SK-N-SH treated with all-trans-retinoic acid at 6 μM for 48 hours (cell line): ENCODE data around the gene SKI.

Experiments
- ATAC-seq: fragments of 200-7000 bp; cut with Tn5 transposase; 3 replicates; pipeline ENCODE4 v1.9.1; 2020; ENCODE audit warnings: mild to moderate bottlenecking, moderate library complexity
- ARNTL ChIP-seq: fragments of 450-650 bp; formaldehyde crosslinking; IDR thresholded peaks from 2 replicates; pipeline ENCODE4 v1.5.0; 2020; ENCODE audit warnings: low read depth, mild to moderate bottlenecking, moderate library complexity, borderline replicate concordance
- CSDC2 ChIP-seq: fragments of 250-450 bp; sonication (Bioruptor Pico); IDR thresholded peaks from 2 replicates; pipeline ENCODE4 v1.5.0; 2020; ENCODE audit warnings: mild to moderate bottlenecking, moderate library complexity
- ESRRG ChIP-seq: fragments of 250-450 bp; sonication (Bioruptor Pico); IDR thresholded peaks from 2 replicates; pipeline ENCODE4 v1.6.1; 2021; ENCODE audit warnings: mild to moderate bottlenecking
- GLIS3 ChIP-seq: fragments of 250-450 bp; sonication (Bioruptor Pico); IDR thresholded peaks from 2 replicates; pipeline ENCODE4 v1.5.0; 2020; ENCODE audit warnings: mild to moderate bottlenecking, moderate library complexity
- ISL1 ChIP-seq: fragments of 250-450 bp; sonication (Bioruptor Pico); IDR thresholded peaks from 2 replicates; pipeline ENCODE4 v2.1.2; 2022; ENCODE audit warnings: mild to moderate bottlenecking, moderate library complexity
- PPARA ChIP-seq: fragments of 250-450 bp; sonication (Bioruptor Pico); IDR thresholded peaks from 2 replicates; pipeline ENCODE4 v1.5.0; 2020; ENCODE audit warnings: mild to moderate bottlenecking, borderline replicate concordance
- RARB ChIP-seq: fragments of 250-450 bp; sonication (Bioruptor Pico); IDR thresholded peaks from 2 replicates; pipeline ENCODE4 v1.8.0; 2021; ENCODE audit warnings: mild to moderate bottlenecking, moderate library complexity
- SNAI2 ChIP-seq: fragments of 250-450 bp; sonication (Bioruptor Pico); IDR thresholded peaks from 2 replicates; pipeline ENCODE4 v1.5.0; 2020; ENCODE audit warnings: mild to moderate bottlenecking, moderate library complexity
- TCF4 ChIP-seq: fragments of 250-450 bp; sonication (Bioruptor Pico); IDR thresholded peaks from 2 replicates; pipeline ENCODE4 v1.8.0; 2021; ENCODE audit warnings: mild to moderate bottlenecking, moderate library complexity, borderline replicate concordance
- ZC3H10 ChIP-seq: fragments of 250-450 bp; sonication (Bioruptor Pico); IDR thresholded peaks from 2 replicates; pipeline ENCODE4 v1.5.1; 2021; ENCODE audit warnings: mild to moderate bottlenecking, moderate library complexity
- ZFP3 ChIP-seq: fragments of 250-450 bp; sonication (Bioruptor Pico); IDR thresholded peaks from 2 replicates; pipeline ENCODE4 v1.5.0; 2020; ENCODE audit warnings: mild to moderate bottlenecking, moderate library complexity
- ZFP30 ChIP-seq: fragments of 450-650 bp; formaldehyde crosslinking; IDR thresholded peaks from 2 replicates; pipeline ENCODE4 v1.5.0; 2022; ENCODE audit warnings: mild to moderate bottlenecking, moderate library complexity
- ZNF565 ChIP-seq: fragments of 450-650 bp; formaldehyde crosslinking; conservative IDR thresholded peaks from 2 replicates; pipeline ENCODE4 v1.5.0; 2020; ENCODE audit warnings: low read depth, mild to moderate bottlenecking, moderate library complexity
- ZNF70 ChIP-seq: fragments of 450-650 bp; formaldehyde crosslinking; IDR thresholded peaks from 2 replicates; pipeline ENCODE4 v1.5.0; 2020; ENCODE audit warnings: mild to moderate bottlenecking, moderate library complexity
- ZNF8 ChIP-seq: fragments of 450-650 bp; formaldehyde crosslinking; IDR thresholded peaks from 2 replicates; pipeline ENCODE4 v1.5.0; 2020; ENCODE audit warnings: mild to moderate bottlenecking, moderate library complexity
- TF ChIP-seq, protein P1 (sequence below): fragments of 250-450 bp; sonication (Bioruptor Pico); IDR thresholded peaks from 2 replicates; pipeline ENCODE4 v1.8.0; 2020; ENCODE audit warnings: mild to moderate bottlenecking, moderate library complexity, borderline replicate concordance
- TF ChIP-seq, protein P2 (sequence below): fragments of 250-450 bp; sonication (Bioruptor Pico); IDR thresholded peaks from 2 replicates; pipeline ENCODE4 v1.8.0; 2021; ENCODE audit warnings: low read depth, mild to moderate bottlenecking, moderate library complexity, borderline replicate concordance
- TF ChIP-seq, protein P3 (sequence below): fragments of 250-450 bp; sonication (Bioruptor Pico); IDR thresholded peaks from 2 replicates; pipeline ENCODE4 v1.5.1; 2020; ENCODE audit warnings: low read depth, mild to moderate bottlenecking, moderate library complexity
- TF ChIP-seq, protein P4 (sequence below): fragments of 250-450 bp; sonication (Bioruptor Pico); IDR thresholded peaks from 2 replicates; pipeline ENCODE4 v1.5.0; 2020; ENCODE audit warnings: mild to moderate bottlenecking, moderate library complexity
- TF ChIP-seq, protein P5 (sequence below): fragments of 250-450 bp; sonication (Bioruptor Pico); IDR thresholded peaks from 2 replicates; pipeline ENCODE4 v1.5.1; 2021; ENCODE audit warnings: mild to moderate bottlenecking, moderate library complexity

Gene SKI

DNA sequence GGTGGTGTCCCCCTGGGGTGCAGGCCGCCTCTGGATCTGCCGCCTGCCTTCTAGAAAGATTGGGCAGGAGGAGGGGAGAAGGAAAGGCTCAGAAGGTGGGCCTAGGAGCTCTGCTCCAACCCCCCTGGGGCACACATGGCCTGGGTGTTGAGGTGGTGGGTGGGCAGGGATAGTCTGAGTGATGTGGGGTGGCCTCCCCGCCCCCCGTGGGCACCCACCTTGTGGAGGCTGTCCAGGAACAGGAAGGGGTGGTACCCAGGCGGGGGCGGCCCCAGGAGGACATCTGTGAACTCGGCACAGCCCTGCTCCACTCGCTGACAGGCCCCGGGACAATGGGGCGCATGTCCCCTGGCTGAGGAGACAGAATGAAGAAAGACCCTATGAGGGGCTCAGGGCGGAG, 108.4 kb downstream of the SKI start (continued):
- TF ChIP-seq, protein P1, sequence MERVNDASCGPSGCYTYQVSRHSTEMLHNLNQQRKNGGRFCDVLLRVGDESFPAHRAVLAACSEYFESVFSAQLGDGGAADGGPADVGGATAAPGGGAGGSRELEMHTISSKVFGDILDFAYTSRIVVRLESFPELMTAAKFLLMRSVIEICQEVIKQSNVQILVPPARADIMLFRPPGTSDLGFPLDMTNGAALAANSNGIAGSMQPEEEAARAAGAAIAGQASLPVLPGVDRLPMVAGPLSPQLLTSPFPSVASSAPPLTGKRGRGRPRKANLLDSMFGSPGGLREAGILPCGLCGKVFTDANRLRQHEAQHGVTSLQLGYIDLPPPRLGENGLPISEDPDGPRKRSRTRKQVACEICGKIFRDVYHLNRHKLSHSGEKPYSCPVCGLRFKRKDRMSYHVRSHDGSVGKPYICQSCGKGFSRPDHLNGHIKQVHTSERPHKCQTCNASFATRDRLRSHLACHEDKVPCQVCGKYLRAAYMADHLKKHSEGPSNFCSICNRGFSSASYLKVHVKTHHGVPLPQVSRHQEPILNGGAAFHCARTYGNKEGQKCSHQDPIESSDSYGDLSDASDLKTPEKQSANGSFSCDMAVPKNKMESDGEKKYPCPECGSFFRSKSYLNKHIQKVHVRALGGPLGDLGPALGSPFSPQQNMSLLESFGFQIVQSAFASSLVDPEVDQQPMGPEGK (CRISPR knock-in tag): no peak

DNA sequence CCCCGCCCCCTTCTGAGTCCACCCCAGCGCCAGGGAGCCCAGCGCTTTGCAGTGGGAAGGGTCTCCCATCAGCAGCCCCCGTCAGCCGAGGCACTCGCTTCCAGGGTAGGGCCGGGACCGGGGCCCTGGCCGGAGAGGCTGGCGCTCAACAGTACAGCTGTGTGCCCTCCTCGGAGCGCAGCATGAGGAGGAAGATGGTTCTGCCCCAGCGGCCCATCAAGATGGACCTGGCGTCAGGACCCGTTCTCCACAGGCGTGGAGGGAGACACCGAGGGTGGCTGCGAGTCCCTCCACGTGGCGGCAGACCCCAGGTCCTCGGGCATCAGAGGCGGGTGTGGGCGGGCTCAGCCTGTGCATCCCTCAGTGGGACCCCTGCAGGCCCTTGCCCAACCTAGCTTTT, 109.0 kb downstream of the SKI start:
- ATAC-seq: no peak
- TF ChIP-seq, protein P2, sequence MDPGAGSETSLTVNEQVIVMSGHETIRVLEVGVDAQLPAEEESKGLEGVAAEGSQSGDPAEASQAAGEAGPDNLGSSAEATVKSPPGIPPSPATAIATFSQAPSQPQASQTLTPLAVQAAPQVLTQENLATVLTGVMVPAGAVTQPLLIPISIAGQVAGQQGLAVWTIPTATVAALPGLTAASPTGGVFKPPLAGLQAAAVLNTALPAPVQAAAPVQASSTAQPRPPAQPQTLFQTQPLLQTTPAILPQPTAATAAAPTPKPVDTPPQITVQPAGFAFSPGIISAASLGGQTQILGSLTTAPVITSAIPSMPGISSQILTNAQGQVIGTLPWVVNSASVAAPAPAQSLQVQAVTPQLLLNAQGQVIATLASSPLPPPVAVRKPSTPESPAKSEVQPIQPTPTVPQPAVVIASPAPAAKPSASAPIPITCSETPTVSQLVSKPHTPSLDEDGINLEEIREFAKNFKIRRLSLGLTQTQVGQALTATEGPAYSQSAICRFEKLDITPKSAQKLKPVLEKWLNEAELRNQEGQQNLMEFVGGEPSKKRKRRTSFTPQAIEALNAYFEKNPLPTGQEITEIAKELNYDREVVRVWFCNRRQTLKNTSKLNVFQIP (CRISPR knock-in tag): no peak
- TF ChIP-seq TCF4 (no peak), ZC3H10 (CRISPR knock-in tag) (no peak), CSDC2 (CRISPR knock-in tag) (no peak), ZFP3 (CRISPR knock-in tag) (no peak), ZNF70 (CRISPR knock-in tag) (no peak), ZFP30 (CRISPR knock-in tag) (no peak), RARB (CRISPR knock-in tag) (no peak), ESRRG (CRISPR knock-in tag) (no peak), ZNF8 (CRISPR knock-in tag) (no peak), ISL1 (CRISPR knock-in tag) (no peak), ZNF565 (CRISPR knock-in tag) (no peak), PPARA (CRISPR knock-in tag) (no peak), ARNTL (CRISPR knock-in tag) (no peak), GLIS3 (CRISPR knock-in tag) (no peak)
- TF ChIP-seq, protein P3, sequence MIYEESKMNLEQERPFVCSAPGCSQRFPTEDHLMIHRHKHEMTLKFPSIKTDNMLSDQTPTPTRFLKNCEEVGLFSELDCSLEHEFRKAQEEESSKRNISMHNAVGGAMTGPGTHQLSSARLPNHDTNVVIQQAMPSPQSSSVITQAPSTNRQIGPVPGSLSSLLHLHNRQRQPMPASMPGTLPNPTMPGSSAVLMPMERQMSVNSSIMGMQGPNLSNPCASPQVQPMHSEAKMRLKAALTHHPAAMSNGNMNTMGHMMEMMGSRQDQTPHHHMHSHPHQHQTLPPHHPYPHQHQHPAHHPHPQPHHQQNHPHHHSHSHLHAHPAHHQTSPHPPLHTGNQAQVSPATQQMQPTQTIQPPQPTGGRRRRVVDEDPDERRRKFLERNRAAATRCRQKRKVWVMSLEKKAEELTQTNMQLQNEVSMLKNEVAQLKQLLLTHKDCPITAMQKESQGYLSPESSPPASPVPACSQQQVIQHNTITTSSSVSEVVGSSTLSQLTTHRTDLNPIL (CRISPR knock-in tag): no peak
- TF ChIP-seq, protein P4, sequence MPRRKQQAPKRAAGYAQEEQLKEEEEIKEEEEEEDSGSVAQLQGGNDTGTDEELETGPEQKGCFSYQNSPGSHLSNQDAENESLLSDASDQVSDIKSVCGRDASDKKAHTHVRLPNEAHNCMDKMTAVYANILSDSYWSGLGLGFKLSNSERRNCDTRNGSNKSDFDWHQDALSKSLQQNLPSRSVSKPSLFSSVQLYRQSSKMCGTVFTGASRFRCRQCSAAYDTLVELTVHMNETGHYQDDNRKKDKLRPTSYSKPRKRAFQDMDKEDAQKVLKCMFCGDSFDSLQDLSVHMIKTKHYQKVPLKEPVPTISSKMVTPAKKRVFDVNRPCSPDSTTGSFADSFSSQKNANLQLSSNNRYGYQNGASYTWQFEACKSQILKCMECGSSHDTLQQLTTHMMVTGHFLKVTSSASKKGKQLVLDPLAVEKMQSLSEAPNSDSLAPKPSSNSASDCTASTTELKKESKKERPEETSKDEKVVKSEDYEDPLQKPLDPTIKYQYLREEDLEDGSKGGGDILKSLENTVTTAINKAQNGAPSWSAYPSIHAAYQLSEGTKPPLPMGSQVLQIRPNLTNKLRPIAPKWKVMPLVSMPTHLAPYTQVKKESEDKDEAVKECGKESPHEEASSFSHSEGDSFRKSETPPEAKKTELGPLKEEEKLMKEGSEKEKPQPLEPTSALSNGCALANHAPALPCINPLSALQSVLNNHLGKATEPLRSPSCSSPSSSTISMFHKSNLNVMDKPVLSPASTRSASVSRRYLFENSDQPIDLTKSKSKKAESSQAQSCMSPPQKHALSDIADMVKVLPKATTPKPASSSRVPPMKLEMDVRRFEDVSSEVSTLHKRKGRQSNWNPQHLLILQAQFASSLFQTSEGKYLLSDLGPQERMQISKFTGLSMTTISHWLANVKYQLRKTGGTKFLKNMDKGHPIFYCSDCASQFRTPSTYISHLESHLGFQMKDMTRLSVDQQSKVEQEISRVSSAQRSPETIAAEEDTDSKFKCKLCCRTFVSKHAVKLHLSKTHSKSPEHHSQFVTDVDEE (CRISPR knock-in tag): no peak
- TF ChIP-seq, protein P5, sequence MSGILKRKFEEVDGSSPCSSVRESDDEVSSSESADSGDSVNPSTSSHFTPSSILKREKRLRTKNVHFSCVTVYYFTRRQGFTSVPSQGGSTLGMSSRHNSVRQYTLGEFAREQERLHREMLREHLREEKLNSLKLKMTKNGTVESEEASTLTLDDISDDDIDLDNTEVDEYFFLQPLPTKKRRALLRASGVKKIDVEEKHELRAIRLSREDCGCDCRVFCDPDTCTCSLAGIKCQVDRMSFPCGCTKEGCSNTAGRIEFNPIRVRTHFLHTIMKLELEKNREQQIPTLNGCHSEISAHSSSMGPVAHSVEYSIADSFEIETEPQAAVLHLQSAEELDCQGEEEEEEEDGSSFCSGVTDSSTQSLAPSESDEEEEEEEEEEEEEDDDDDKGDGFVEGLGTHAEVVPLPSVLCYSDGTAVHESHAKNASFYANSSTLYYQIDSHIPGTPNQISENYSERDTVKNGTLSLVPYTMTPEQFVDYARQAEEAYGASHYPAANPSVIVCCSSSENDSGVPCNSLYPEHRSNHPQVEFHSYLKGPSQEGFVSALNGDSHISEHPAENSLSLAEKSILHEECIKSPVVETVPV (CRISPR knock-in tag): no peak

DNA sequence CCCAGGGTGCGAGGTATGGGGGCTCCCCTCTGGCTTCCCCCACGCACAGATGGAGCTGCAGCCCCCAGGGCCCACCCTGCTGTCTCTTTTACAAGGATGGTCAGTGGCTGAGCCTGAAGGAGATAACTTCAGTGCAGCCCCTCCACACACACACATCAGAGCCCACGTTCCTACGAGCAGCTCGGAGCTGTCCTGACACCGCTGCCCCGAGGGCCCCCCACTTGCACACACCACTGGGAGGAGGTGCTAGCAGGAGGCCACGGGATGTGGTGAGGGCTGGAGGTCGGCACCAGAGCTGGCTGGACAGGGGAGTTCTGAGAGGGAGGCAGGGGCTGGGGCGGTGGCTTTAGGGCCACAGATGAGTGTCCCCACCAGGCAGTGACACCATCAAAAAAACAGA, 109.4 kb downstream of the SKI start:
- no peak for ATAC-seq
- TF ChIP-seq ZC3H10 (CRISPR knock-in tag) (no peak), ARNTL (CRISPR knock-in tag) (no peak), RARB (CRISPR knock-in tag) (no peak), CSDC2 (CRISPR knock-in tag) (no peak), PPARA (CRISPR knock-in tag) (no peak), SNAI2 (no peak), ZNF8 (CRISPR knock-in tag) (no peak), ZFP30 (CRISPR knock-in tag) (no peak), ZNF565 (CRISPR knock-in tag) (no peak), ESRRG (CRISPR knock-in tag) (no peak)
- TF ChIP-seq, protein P2 (CRISPR knock-in tag): no peak
- TF ChIP-seq, protein P4 (CRISPR knock-in tag): no peak
- TF ChIP-seq, protein P3 (CRISPR knock-in tag): no peak
- TF ChIP-seq, protein P5 (CRISPR knock-in tag): no peak
